ENCODE data around the gene OSBPL10.

OSBPL10 gene

DNA sequence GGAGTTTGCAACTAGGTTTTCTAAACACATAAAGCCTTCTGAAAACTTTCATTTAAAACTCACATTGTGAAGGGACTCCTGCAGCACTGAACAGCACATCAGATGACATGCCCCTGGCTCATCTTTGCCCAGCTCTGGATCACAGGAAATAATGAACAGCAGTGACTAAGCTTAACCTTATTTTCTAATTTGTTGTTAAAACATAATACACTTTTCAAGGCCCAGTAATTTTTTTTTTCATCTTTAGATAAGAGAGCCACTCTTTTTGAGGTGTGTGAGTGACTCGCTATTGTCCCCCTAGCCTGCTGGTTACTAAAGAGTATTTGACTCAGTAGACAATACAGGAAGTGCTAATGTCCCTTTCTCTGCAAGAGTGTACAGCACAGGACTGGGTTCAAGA, 204.0 kb downstream of the OSBPL10 start:
- no peak overlapping the region for H3K14ac ChIP-seq (ENCODE audit: low read length)
- H3K27me3 ChIP-seq (ENCODE audit: insufficient read depth, low read length), result no peaks in the 10 kb centered on the region
- no peak overlapping the region for H4K8ac ChIP-seq (ENCODE audit: low read depth, low read length)
- H2AFZ ChIP-seq (ENCODE audit: insufficient read depth, low read length, poor library complexity), result no peak overlapping the region
- H3K4ac ChIP-seq (ENCODE audit: low read depth, low read length), result no peak overlapping the region
- H4K91ac ChIP-seq (ENCODE audit: low read depth, low read length), result no peak overlapping the region
- H3K79me2 ChIP-seq (ENCODE audit: control insufficient read depth, insufficient read depth, low read length, poor library complexity), result no peaks in the 10 kb centered on the region
- H4K12ac ChIP-seq (ENCODE audit: low read depth, low read length), result no peak overlapping the region
- no peaks in the 10 kb centered on the region for H3K36me3 ChIP-seq (ENCODE audit: control insufficient read depth in 1 of 2, insufficient read depth in 2 of 2, low read length in 2 of 2)
- no peak overlapping the region for H3K4me3 ChIP-seq (ENCODE audit: low read depth, low read length)
- no peak overlapping the region for H3K27ac ChIP-seq (ENCODE audit: low read depth, low read length)
- no peak overlapping the region for H3K18ac ChIP-seq (ENCODE audit: low read length)
- H2BK5ac ChIP-seq (ENCODE audit: low read depth, low read length, poor library complexity), result no peak overlapping the region
- no peak overlapping the region for H2BK120ac ChIP-seq (ENCODE audit: insufficient read depth, low read length, poor library complexity)
- H3K4me1 ChIP-seq (ENCODE audit: control insufficient read depth in 1 of 2, insufficient read depth in 2 of 2, low read length in 2 of 2), result peaks cover 0 to 3% of the 10 kb centered on the region in 2 experiments
- H3K79me1 ChIP-seq (ENCODE audit: low read length), result no peaks in the 10 kb centered on the region
- no peak overlapping the region for H2BK12ac ChIP-seq (ENCODE audit: low read length)
- H3K4me2 ChIP-seq (ENCODE audit: low read length), result no peak overlapping the region
- DNase-seq, result no peak
- no peak overlapping the region for H2AK5ac ChIP-seq (ENCODE audit: low read length)
- H3K9ac ChIP-seq (ENCODE audit: low read length), result no peak overlapping the region
- WGBS (ENCODE audit: extremely low coverage, insufficient coverage, insufficient read length), result no CpG with 5 or more reads among the region's 1 CpG
- H3K9me3 ChIP-seq (ENCODE audit: insufficient read depth, low read depth, low read length), result no peaks in the 10 kb centered on the region
- no peak overlapping the region for H3K23ac ChIP-seq (ENCODE audit: low read length)

DNA sequence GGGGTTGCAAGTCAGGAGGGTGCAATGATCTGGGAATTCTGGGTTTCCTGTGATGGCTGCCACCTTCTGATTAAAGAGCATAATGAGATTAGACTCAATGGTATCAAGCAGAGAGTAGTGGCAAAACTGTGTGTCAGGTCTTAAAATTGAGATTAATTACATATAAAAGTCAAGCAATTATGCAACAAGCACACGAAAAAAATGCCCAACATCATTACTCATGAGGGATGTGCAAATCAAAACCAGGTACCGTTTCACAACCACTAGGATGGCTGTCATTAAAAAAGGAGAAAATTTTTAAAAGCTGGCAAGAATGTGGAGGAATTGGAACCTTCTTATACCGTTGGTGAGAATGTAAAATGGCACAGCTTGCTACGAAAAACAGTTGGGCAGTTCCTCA, 205.0 kb downstream of the OSBPL10 start:
- no peak overlapping the region for H3K9ac ChIP-seq (ENCODE audit: low read length)
- no peak overlapping the region for H4K8ac ChIP-seq (ENCODE audit: low read depth, low read length)
- H4K91ac ChIP-seq (ENCODE audit: low read depth, low read length), result no peak overlapping the region
- H2AK5ac ChIP-seq (ENCODE audit: low read length), result no peak overlapping the region
- H3K14ac ChIP-seq (ENCODE audit: low read length), result no peak overlapping the region
- WGBS (ENCODE audit: extremely low coverage, insufficient coverage, insufficient read length), result no CpG with 5 or more reads among the region's 4 CpGs
- peaks cover 0 to 3% of the 10 kb centered on the region in 2 experiments for H3K4me1 ChIP-seq (ENCODE audit: control insufficient read depth in 1 of 2, insufficient read depth in 2 of 2, low read length in 2 of 2)
- no peak overlapping the region for H3K27ac ChIP-seq (ENCODE audit: low read depth, low read length)
- H3K9me3 ChIP-seq (ENCODE audit: insufficient read depth, low read depth, low read length), result no peaks in the 10 kb centered on the region
- no peak overlapping the region for H3K4me2 ChIP-seq (ENCODE audit: low read length)
- H3K36me3 ChIP-seq (ENCODE audit: control insufficient read depth in 1 of 2, insufficient read depth in 2 of 2, low read length in 2 of 2), result no peaks in the 10 kb centered on the region
- no peak overlapping the region for H2BK120ac ChIP-seq (ENCODE audit: insufficient read depth, low read length, poor library complexity)
- H4K12ac ChIP-seq (ENCODE audit: low read depth, low read length), result no peak overlapping the region
- no peak overlapping the region for H3K4ac ChIP-seq (ENCODE audit: low read depth, low read length)
- H3K18ac ChIP-seq (ENCODE audit: low read length), result no peak overlapping the region
- H2BK5ac ChIP-seq (ENCODE audit: low read depth, low read length, poor library complexity), result no peak overlapping the region
- H3K4me3 ChIP-seq (ENCODE audit: low read depth, low read length), result no peak overlapping the region
- H2BK12ac ChIP-seq (ENCODE audit: low read length), result no peak overlapping the region
- H3K23ac ChIP-seq (ENCODE audit: low read length), result no peak overlapping the region
- no peak for DNase-seq
- no peak overlapping the region for H2AFZ ChIP-seq (ENCODE audit: insufficient read depth, low read length, poor library complexity)
- no peaks in the 10 kb centered on the region for H3K27me3 ChIP-seq (ENCODE audit: insufficient read depth, low read length)
- H3K79me2 ChIP-seq (ENCODE audit: control insufficient read depth, insufficient read depth, low read length, poor library complexity), result no peaks in the 10 kb centered on the region
- H3K79me1 ChIP-seq (ENCODE audit: low read length), result no peaks in the 10 kb centered on the region

DNA sequence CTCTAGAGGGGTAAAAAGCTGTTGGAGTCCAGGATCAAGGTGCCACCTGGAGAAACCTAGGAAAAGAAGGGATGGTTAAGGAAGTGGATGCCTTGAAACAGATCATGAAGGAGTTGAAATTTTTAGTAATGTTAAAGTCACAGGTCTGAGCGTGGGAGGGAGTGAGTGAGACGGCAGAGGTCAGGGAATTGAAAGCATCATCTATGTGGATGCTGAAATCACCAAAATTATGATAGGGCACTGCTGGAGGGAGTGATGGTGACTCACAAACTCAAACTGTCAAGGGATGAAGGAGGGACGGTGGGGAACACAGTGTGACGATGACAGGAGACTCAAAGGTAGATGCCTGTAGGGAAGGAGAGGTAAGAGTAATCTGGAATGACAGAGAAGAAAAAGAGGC, 205.7 kb downstream of the OSBPL10 start:
- no CpG with 5 or more reads among the region's 4 CpGs for WGBS (ENCODE audit: extremely low coverage, insufficient coverage, insufficient read length)
- Histone ChIP-seq H3K9me3 (ENCODE audit: insufficient read depth, low read depth, low read length) (no peaks in the 10 kb centered on the region), H3K23ac (ENCODE audit: low read length) (no peak overlapping the region), H3K36me3 (ENCODE audit: control insufficient read depth in 1 of 2, insufficient read depth in 2 of 2, low read length in 2 of 2) (no peaks in the 10 kb centered on the region), H3K14ac (ENCODE audit: low read length) (no peak overlapping the region), H3K4me2 (ENCODE audit: low read length) (no peak overlapping the region), H4K91ac (ENCODE audit: low read depth, low read length) (no peak overlapping the region), H3K18ac (ENCODE audit: low read length) (no peak overlapping the region), H4K8ac (ENCODE audit: low read depth, low read length) (no peak overlapping the region), H3K79me2 (ENCODE audit: control insufficient read depth, insufficient read depth, low read length, poor library complexity) (no peaks in the 10 kb centered on the region), H2BK12ac (ENCODE audit: low read length) (no peak overlapping the region), H3K4me1 (ENCODE audit: control insufficient read depth in 1 of 2, insufficient read depth in 2 of 2, low read length in 2 of 2) (peaks cover 0 to 3% of the 10 kb centered on the region in 2 experiments), H2BK5ac (ENCODE audit: low read depth, low read length, poor library complexity) (no peak overlapping the region), H2AFZ (ENCODE audit: insufficient read depth, low read length, poor library complexity) (no peak overlapping the region), H3K9ac (ENCODE audit: low read length) (no peak overlapping the region), H3K4ac (ENCODE audit: low read depth, low read length) (no peak overlapping the region), H3K4me3 (ENCODE audit: low read depth, low read length) (no peak overlapping the region), H2BK120ac (ENCODE audit: insufficient read depth, low read length, poor library complexity) (no peak overlapping the region), H3K27me3 (ENCODE audit: insufficient read depth, low read length) (no peaks in the 10 kb centered on the region), H3K27ac (ENCODE audit: low read depth, low read length) (no peak overlapping the region), H2AK5ac (ENCODE audit: low read length) (no peak overlapping the region), H4K12ac (ENCODE audit: low read depth, low read length) (no peak overlapping the region), H3K79me1 (ENCODE audit: low read length) (no peaks in the 10 kb centered on the region)
- DNase-seq, result no peak

DNA sequence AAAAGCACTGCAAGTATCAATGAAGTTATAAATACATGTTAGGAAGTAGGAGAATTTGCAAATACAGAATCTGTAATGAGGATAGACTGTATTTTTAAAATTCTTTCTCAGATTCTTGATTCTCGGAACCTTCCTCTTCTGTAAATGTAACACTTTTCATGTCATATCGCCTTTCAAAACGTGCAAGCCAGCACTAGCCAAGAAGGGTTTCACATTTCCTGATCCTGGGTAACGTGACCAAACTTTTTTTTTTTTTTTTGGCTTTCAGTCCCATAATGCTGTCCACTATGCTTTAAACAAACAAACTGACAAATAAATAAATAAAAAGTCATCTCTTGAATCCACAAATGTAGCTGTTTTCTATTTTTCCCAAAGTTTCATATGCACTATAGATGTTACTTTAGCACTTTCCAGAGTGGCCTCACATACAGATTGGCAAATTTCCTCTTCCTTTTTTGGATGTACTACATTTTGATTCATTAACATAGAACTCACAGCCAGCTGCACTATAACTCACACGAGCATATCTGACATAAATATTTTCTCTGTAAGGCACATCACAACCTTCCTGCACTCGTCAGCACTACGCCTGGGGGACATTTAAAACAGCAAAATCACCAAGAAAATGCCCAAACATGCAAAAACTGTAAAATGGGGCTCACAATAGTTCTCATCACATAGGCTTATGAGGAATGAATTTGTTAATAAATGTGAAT, 208.1 kb downstream of the OSBPL10 start:
- H3K9ac ChIP-seq (ENCODE audit: low read length), result no peak overlapping the region
- no peak overlapping the region for H2BK12ac ChIP-seq (ENCODE audit: low read length)
- H3K79me1 ChIP-seq (ENCODE audit: low read length), result no peaks in the 10 kb centered on the region
- no peak overlapping the region for H3K4me2 ChIP-seq (ENCODE audit: low read length)
- H3K4me3 ChIP-seq (ENCODE audit: low read depth, low read length), result no peak overlapping the region
- H2BK120ac ChIP-seq (ENCODE audit: insufficient read depth, low read length, poor library complexity), result no peak overlapping the region
- H3K4ac ChIP-seq (ENCODE audit: low read depth, low read length), result no peak overlapping the region
- H3K27me3 ChIP-seq (ENCODE audit: insufficient read depth, low read length), result no peaks in the 10 kb centered on the region
- H3K79me2 ChIP-seq (ENCODE audit: control insufficient read depth, insufficient read depth, low read length, poor library complexity), result no peaks in the 10 kb centered on the region
- H4K91ac ChIP-seq (ENCODE audit: low read depth, low read length), result no peak overlapping the region
- H2AFZ ChIP-seq (ENCODE audit: insufficient read depth, low read length, poor library complexity), result no peak overlapping the region
- H4K12ac ChIP-seq (ENCODE audit: low read depth, low read length), result no peak overlapping the region
- H3K36me3 ChIP-seq (ENCODE audit: control insufficient read depth in 1 of 2, insufficient read depth in 2 of 2, low read length in 2 of 2), result no peaks in the 10 kb centered on the region
- H3K9me3 ChIP-seq (ENCODE audit: insufficient read depth, low read depth, low read length), result no peaks in the 10 kb centered on the region
- no peak overlapping the region for H2BK5ac ChIP-seq (ENCODE audit: low read depth, low read length, poor library complexity)
- H3K18ac ChIP-seq (ENCODE audit: low read length), result no peak overlapping the region
- DNase-seq, result no peak
- no peak overlapping the region for H2AK5ac ChIP-seq (ENCODE audit: low read length)
- no peak overlapping the region for H3K14ac ChIP-seq (ENCODE audit: low read length)
- H4K8ac ChIP-seq (ENCODE audit: low read depth, low read length), result no peak overlapping the region
- H3K27ac ChIP-seq (ENCODE audit: low read depth, low read length), result no peak overlapping the region
- H3K23ac ChIP-seq (ENCODE audit: low read length), result no peak overlapping the region
- H3K4me1 ChIP-seq (ENCODE audit: control insufficient read depth in 1 of 2, insufficient read depth in 2 of 2, low read length in 2 of 2), result no peaks in the 10 kb centered on the region
- WGBS (ENCODE audit: extremely low coverage, insufficient coverage, insufficient read length), result no CpG with 5 or more reads among the region's 7 CpGs
